K562 (cell line): Measurements from ENCODE around the gene FAM89B. TPM values are rescaled to one million over a fixed set of nuclear protein-coding genes. Genes with fewer than 3 reads are reported as not detected.

Source experiments
- ARID3B ChIP-seq: fragments of 250-450 bp; sonication (Bioruptor Pico); IDR thresholded peaks from 2 replicates; pipeline ENCODE4 v1.4.0; 2020; ENCODE audit warnings: borderline replicate concordance
- CAMTA2 ChIP-seq: fragments of 250-450 bp; sonication (Bioruptor Pico); conservative IDR thresholded peaks from 2 replicates; pipeline ENCODE4 v1.5.1; 2022
- CXXC5 ChIP-seq: fragments of 250-450 bp; sonication (Bioruptor Pico); IDR thresholded peaks from 2 replicates; pipeline ENCODE4 v1.8.0; 2022; ENCODE audit warnings: inconsistent platforms, mild to moderate bottlenecking, moderate library complexity
- ELF1 ChIP-seq: fragments of 200-800 bp; sonication (Bioruptor generic); IDR thresholded peaks from 2 replicates; pipeline ENCODE4 v1.6.1; 2016; ENCODE audit warnings: missing genetic modification characterization, missing compliant biosample characterization
- JUN ChIP-seq, 2 experiments: sonication (generic) in 1 of 2; formaldehyde crosslinking in 1 of 2; IDR thresholded peaks; 2 replicates each; pipeline versions ENCODE4 v1.6.1 to v1.8.0; 2012 to 2022; ENCODE audit warnings: borderline replicate concordance in 2 of 2, mild to moderate bottlenecking in 2 of 2, improper control_type of control experiment in 1 of 2, low read depth in 1 of 2, low read length in 1 of 2, missing genetic modification reagents in 1 of 2
- L3MBTL2 ChIP-seq: fragments of 450-650 bp; IDR thresholded peaks from 2 replicates; pipeline ENCODE4 v1.6.1; 2016; ENCODE audit warnings: mild to moderate bottlenecking, moderate library complexity
- NCOA1 ChIP-seq: fragments of 450-650 bp; IDR thresholded peaks from 2 replicates; pipeline ENCODE4 v1.6.1; 2016; ENCODE audit warnings: low read depth
- POLR2A ChIP-seq: fragments of 450-650 bp; conservative IDR thresholded peaks from 2 replicates; pipeline ENCODE4 v1.6.1; 2016
- PTBP1 ChIP-seq: fragments of 200-400 bp; formaldehyde crosslinking; IDR thresholded peaks from 2 replicates; pipeline ENCODE4 v1.6.1; 2017; ENCODE audit warnings: low read depth, low read length
- RB1 ChIP-seq: fragments of 450-650 bp; IDR thresholded peaks from 2 replicates; pipeline ENCODE4 v1.6.1; 2017; ENCODE audit warnings: low read depth, mild to moderate bottlenecking
- SIX5 ChIP-seq, 2 experiments: IDR thresholded peaks; 2 replicates each; pipeline ENCODE4 v1.6.1; 2011; ENCODE audit warnings: low read length in 2 of 2, borderline replicate concordance in 1 of 2, low read depth in 1 of 2, mild to moderate bottlenecking in 1 of 2, moderate library complexity in 1 of 2; ENCODE audit not compliant: insufficient read depth in 1 of 2
- SP1 ChIP-seq: sonication (generic); formaldehyde crosslinking; IDR thresholded peaks from 2 replicates; pipeline ENCODE4 v1.8.1; 2022; ENCODE audit warnings: mild to moderate bottlenecking, missing genetic modification reagents
- TSC22D4 ChIP-seq: fragments of 450-650 bp; IDR thresholded peaks from 2 replicates; pipeline ENCODE4 v1.6.1; 2016; ENCODE audit warnings: missing genetic modification characterization, missing biosample characterization, control low read depth
- ZBED1 ChIP-seq: IDR thresholded peaks from 2 replicates; pipeline ENCODE4 v1.6.1; 2014
- ZFX ChIP-seq: sonication (generic); formaldehyde crosslinking; IDR thresholded peaks from 2 replicates; pipeline ENCODE4 v1.8.0; 2022; ENCODE audit warnings: mild to moderate bottlenecking, missing genetic modification reagents, moderate library complexity
- ZNF263 ChIP-seq: sonication (generic); formaldehyde crosslinking; IDR thresholded peaks from 2 replicates; pipeline ENCODE4 v1.8.0; 2022; ENCODE audit warnings: mild to moderate bottlenecking, missing genetic modification reagents, borderline replicate concordance
- polyA plus RNA-seq, 8 experiments: library from polyadenylated mRNA; depleted of rRNA in 4 of 8; stranded (reverse) in 5 of 8; unstranded in 3 of 8; fragments of >200 nt; fragmentation: Nextera tagmentation in 2 of 8; fragmentation: Illumina TruSeq in 1 of 8; extraction: Ambion mirVana in 2 of 8; extraction: Trizol in 1 of 8; gene quantifications; 2 replicates each; pipeline versions ENCODE4 v1.2.1 to v1.2.3, GENCODE V29; 2011 to 2014; ENCODE audit warnings: inconsistent platforms in 1 of 8, missing spikeins in 1 of 8
- total RNA-seq, 7 experiments: library from RNA; depleted of rRNA in 6 of 7; stranded (reverse); fragments of >200 nt in 6 of 7; fragmentation: Illumina TruSeq in 2 of 7; extraction: Trizol in 2 of 7; gene quantifications; 2 replicates each; pipeline versions ENCODE4 v1.2.1 to v1.2.3, GENCODE V29; 2011 to 2021; ENCODE audit warnings: low replicate concordance in 1 of 7
- TF ChIP-seq, protein P1 (sequence below): fragments of 450-650 bp; conservative IDR thresholded peaks from 2 replicates; pipeline ENCODE4 v1.6.1; 2016; ENCODE audit warnings: missing genetic modification characterization, low read depth, mild to moderate bottlenecking, control low read depth, missing compliant biosample characterization
- TF ChIP-seq, protein P2 (sequence below): fragments of 250-450 bp; sonication (Bioruptor Pico); IDR thresholded peaks from 2 replicates; pipeline ENCODE4 v1.4.0; 2020

The FAM89B gene
- total and polyA plus RNA-seq, 9 of the 15 experiments (the other 6 are each of a cell fraction or from before 2014, with no cell fraction given) = 0.32 to 27.6 (median 11.9) TPM

GRCh38 chr11:65558002-65558929, 14.1 kb upstream of the FAM89B start, which contains the start of gene LTBP3 (continued):
- TF ChIP-seq SIX5 (IDR thresholded peaks at IDR 0.05; ENCODE audit: borderline replicate concordance in 1 of 2, insufficient read depth in 1 of 2, low read depth in 1 of 2, low read length in 2 of 2) (no peak), CAMTA2 (CRISPR knock-in tag) (no peak), ZNF263 (peak; percentile 76), NCOA1 (no peak), JUN (IDR thresholded peaks at IDR 0.05; ENCODE audit: borderline replicate concordance, low read depth, low read length) (no peak), JUN (CRISPR knock-in tag; IDR thresholded peaks at IDR 0.05; ENCODE audit: borderline replicate concordance) (no peak), ARID3B (CRISPR knock-in tag) (no peak), PTBP1 (no peak), SP1 (CRISPR knock-in tag) (peak; percentile 29; the same call in 1 of the 2 replicates), L3MBTL2 (peak; percentile 36; the same call in 1 of the 2 replicates), TSC22D4 (tag) (no peak), ELF1 (tag) (no peak), RB1 (peak; percentile 42; the same call in 1 of the 2 replicates), POLR2A (peak; percentile 42; the same call in 1 of the 2 replicates), ZBED1 (no peak), ZFX (CRISPR knock-in tag) (peak; percentile 72), CXXC5 (CRISPR knock-in tag) (peak; percentile 76)
- TF ChIP-seq, protein P1, sequence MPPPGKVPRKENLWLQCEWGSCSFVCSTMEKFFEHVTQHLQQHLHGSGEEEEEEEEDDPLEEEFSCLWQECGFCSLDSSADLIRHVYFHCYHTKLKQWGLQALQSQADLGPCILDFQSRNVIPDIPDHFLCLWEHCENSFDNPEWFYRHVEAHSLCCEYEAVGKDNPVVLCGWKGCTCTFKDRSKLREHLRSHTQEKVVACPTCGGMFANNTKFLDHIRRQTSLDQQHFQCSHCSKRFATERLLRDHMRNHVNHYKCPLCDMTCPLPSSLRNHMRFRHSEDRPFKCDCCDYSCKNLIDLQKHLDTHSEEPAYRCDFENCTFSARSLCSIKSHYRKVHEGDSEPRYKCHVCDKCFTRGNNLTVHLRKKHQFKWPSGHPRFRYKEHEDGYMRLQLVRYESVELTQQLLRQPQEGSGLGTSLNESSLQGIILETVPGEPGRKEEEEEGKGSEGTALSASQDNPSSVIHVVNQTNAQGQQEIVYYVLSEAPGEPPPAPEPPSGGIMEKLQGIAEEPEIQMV (tag) = no peak
- TF ChIP-seq, protein P2, sequence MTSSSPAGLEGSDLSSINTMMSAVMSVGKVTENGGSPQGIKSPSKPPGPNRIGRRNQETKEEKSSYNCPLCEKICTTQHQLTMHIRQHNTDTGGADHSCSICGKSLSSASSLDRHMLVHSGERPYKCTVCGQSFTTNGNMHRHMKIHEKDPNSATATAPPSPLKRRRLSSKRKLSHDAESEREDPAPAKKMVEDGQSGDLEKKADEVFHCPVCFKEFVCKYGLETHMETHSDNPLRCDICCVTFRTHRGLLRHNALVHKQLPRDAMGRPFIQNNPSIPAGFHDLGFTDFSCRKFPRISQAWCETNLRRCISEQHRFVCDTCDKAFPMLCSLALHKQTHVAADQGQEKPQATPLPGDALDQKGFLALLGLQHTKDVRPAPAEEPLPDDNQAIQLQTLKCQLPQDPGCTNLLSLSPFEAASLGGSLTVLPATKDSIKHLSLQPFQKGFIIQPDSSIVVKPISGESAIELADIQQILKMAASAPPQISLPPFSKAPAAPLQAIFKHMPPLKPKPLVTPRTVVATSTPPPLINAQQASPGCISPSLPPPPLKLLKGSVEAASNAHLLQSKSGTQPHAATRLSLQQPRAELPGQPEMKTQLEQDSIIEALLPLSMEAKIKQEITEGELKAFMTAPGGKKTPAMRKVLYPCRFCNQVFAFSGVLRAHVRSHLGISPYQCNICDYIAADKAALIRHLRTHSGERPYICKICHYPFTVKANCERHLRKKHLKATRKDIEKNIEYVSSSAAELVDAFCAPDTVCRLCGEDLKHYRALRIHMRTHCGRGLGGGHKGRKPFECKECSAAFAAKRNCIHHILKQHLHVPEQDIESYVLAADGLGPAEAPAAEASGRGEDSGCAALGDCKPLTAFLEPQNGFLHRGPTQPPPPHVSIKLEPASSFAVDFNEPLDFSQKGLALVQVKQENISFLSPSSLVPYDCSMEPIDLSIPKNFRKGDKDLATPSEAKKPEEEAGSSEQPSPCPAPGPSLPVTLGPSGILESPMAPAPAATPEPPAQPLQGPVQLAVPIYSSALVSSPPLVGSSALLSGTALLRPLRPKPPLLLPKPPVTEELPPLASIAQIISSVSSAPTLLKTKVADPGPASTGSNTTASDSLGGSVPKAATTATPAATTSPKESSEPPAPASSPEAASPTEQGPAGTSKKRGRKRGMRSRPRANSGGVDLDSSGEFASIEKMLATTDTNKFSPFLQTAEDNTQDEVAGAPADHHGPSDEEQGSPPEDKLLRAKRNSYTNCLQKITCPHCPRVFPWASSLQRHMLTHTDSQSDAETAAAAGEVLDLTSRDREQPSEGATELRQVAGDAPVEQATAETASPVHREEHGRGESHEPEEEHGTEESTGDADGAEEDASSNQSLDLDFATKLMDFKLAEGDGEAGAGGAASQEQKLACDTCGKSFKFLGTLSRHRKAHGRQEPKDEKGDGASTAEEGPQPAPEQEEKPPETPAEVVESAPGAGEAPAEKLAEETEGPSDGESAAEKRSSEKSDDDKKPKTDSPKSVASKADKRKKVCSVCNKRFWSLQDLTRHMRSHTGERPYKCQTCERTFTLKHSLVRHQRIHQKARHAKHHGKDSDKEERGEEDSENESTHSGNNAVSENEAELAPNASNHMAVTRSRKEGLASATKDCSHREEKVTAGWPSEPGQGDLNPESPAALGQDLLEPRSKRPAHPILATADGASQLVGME (CRISPR knock-in tag) = no peak
